NCI-H1092 (cell line): ENCODE results near the gene RIC1.
"Not testable (repeated sequence)": the region's sequence is repeated elsewhere in the genome, so short reads cannot be mapped to it uniquely, and the experiment has no call there.

ENCODE experiments used
- DNase-seq: peaks from one replicate; lab custom pipeline; 2025; lab: John Stamatoyannopoulos, UW

RIC1 gene

GRCh38 chr9:5675046-5675445 is 46.1 kb downstream of the RIC1 start:
- not testable (repeated sequence) for DNase-seq

GRCh38 chr9:5683591-5683990 is 54.7 kb downstream of the RIC1 start:
- DNase-seq = not testable (repeated sequence)

- no peak for DNase-seq
These were observed 55.2 kb downstream of the RIC1 start for GRCh38 chr9:5684101-5684500.

- DNase-seq = no peak
These were observed 59.2 kb downstream of the RIC1 start for GRCh38 chr9:5688109-5688508.

- DNase-seq = no peak
These were observed 61.4 kb downstream of the RIC1 start for GRCh38 chr9:5690278-5690677.

GRCh38 chr9:5695860-5696259 is 67.0 kb downstream of the RIC1 start:
- DNase-seq = no peak

- no peak for DNase-seq
These were observed 68.0 kb downstream of the RIC1 start for GRCh38 chr9:5696884-5697283.

GRCh38 chr9:5698004-5698403 is 69.1 kb downstream of the RIC1 start:
- no peak for DNase-seq

GRCh38 chr9:5698810-5699556 is 70.1 kb downstream of the RIC1 start:
- no peak for DNase-seq

- no peak for DNase-seq
These were observed 79.5 kb downstream of the RIC1 start for GRCh38 chr9:5708414-5708813.

GRCh38 chr9:5712651-5713390 is 83.9 kb downstream of the RIC1 start:
- DNase-seq = no peak

- DNase-seq = no peak
These were observed 85.8 kb downstream of the RIC1 start for GRCh38 chr9:5714501-5715401.

GRCh38 chr9:5715548-5716127 is 86.7 kb downstream of the RIC1 start:
- DNase-seq = no peak

GRCh38 chr9:5717434-5717833 is 88.5 kb downstream of the RIC1 start:
- not testable (repeated sequence) for DNase-seq

- no peak for DNase-seq
These were observed 89.6 kb downstream of the RIC1 start for GRCh38 chr9:5718296-5719032.

GRCh38 chr9:5719100-5719926 is 90.4 kb downstream of the RIC1 start:
- DNase-seq = no peak

GRCh38 chr9:5720151-5720550 is 91.2 kb downstream of the RIC1 start:
- no peak for DNase-seq

GRCh38 chr9:5721279-5722087 is 92.6 kb downstream of the RIC1 start:
- no peak for DNase-seq

GRCh38 chr9:5722679-5723078 is 93.8 kb downstream of the RIC1 start:
- DNase-seq = not testable (repeated sequence)

GRCh38 chr9:5735072-5735471 is 106.2 kb downstream of the RIC1 start:
- DNase-seq = no peak
